Astrocyte of the spinal cord (primary cell): ENCODE data around the gene SPAG4.
A peak's percentile ranks its signal among the peaks of the same experiment; 100 is the strongest.

Experiments
- DNase-seq: peaks from one replicate; pipeline ENCODE4 v3.0.0; 2011; ENCODE audit warnings: low read depth, low spot score
- H3K4me3 ChIP-seq: 2 replicates; pipeline ENCODE4 v1.5.1; 2011; ENCODE audit warnings: low read depth, mild to moderate bottlenecking, low read length, moderate library complexity
- in situ Hi-C: cut with HindIII; loops from 2 replicates; pipeline ENCODE4 v1.10.0; 2017; ENCODE audit warnings: low sequenced_read_pairs
- TF ChIP-seq, protein P1 (sequence below): IDR thresholded peaks from 2 replicates; pipeline ENCODE4 v1.5.1; 2012; ENCODE audit warnings: low read depth, mild to moderate bottlenecking, low read length, inconsistent platforms

Gene SPAG4

DNA sequence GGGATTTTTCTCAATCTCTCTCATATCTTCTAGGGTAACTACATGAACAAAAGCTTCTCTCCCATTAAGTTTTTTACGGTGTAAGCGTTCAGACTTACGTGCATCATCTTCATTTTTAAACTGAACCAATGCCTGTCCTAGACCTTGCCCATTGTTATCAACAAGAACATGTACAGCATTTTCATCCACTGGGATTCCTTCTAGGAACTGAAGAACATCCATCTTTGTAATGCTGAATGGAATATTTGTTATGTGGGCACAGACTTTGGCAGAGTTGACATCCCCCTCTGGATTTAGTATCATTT is 37.8 kb downstream of the SPAG4 start:
- TF ChIP-seq, protein P1, sequence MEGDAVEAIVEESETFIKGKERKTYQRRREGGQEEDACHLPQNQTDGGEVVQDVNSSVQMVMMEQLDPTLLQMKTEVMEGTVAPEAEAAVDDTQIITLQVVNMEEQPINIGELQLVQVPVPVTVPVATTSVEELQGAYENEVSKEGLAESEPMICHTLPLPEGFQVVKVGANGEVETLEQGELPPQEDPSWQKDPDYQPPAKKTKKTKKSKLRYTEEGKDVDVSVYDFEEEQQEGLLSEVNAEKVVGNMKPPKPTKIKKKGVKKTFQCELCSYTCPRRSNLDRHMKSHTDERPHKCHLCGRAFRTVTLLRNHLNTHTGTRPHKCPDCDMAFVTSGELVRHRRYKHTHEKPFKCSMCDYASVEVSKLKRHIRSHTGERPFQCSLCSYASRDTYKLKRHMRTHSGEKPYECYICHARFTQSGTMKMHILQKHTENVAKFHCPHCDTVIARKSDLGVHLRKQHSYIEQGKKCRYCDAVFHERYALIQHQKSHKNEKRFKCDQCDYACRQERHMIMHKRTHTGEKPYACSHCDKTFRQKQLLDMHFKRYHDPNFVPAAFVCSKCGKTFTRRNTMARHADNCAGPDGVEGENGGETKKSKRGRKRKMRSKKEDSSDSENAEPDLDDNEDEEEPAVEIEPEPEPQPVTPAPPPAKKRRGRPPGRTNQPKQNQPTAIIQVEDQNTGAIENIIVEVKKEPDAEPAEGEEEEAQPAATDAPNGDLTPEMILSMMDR: no peak
- H3K4me3 ChIP-seq: no peak overlapping the region
- in situ Hi-C loops: no loop called here
- no peak for DNase-seq

DNA sequence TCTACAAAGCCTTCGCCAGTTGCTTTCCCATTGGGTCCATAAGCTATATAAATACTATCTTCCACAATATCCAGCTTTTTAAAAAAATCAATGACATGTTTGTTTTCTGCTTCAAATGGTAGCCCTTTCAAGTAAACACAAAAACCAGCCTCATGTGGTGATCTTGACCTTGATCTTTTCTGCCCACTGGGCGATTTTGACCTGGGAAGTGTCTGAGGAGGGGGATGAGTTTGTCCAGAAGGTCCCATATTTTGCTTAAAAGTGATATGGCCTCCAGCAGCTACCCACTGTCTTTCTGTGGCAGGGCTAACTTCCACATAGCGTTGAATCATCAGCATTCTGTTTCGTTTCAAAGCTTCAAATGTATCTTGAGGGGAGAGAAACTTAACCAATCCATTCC is 38.3 kb downstream of the SPAG4 start:
- no peak overlapping the region for H3K4me3 ChIP-seq
- no peak for DNase-seq
- in situ Hi-C loops: no loop called here
- TF ChIP-seq, protein P1: no peak

DNA sequence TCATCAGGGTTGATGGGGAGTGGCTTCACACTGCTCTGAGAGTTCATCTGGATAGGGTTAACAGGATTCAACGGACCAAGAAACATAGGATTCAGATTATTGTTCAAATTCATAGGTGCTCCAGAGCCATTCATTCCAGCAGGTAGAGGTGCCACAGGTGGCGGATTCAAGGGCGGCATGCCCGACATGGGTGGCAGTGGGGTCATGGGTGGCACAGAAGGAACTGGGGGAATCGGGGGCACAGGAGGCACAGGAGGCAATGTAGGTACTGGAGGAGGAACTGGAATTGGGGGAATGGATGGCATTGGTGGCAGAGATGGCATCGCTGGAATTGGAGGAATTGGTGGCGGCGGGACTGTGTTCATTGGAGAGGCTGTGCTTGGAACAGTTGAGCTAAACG is 38.8 kb downstream of the SPAG4 start:
- H3K4me3 ChIP-seq: no peak overlapping the region
- in situ Hi-C loops: no loop called here
- TF ChIP-seq, protein P1: no peak
- DNase-seq: no peak

DNA sequence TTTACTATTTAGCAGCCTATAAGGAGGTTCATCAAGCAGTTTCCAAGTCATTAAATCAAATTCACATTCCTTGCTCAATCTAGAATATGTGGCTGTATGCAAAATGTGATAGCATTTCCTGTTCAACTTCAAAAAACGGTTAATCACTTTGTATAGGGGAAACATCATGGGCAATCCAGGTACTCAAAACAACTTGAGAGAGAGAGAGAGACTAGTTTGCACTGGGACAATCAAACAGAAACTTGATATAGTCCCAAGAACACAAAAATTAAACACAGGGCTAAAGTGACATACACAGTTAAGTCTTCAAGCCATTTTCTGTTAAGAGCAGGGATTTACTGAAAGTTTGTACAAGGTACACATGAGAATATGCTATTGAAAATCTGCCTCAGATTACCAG is 41.6 kb downstream of the SPAG4 start:
- H3K4me3 ChIP-seq: no peak overlapping the region
- in situ Hi-C loops: no loop called here
- no peak for DNase-seq
- TF ChIP-seq, protein P1: no peak

DNA sequence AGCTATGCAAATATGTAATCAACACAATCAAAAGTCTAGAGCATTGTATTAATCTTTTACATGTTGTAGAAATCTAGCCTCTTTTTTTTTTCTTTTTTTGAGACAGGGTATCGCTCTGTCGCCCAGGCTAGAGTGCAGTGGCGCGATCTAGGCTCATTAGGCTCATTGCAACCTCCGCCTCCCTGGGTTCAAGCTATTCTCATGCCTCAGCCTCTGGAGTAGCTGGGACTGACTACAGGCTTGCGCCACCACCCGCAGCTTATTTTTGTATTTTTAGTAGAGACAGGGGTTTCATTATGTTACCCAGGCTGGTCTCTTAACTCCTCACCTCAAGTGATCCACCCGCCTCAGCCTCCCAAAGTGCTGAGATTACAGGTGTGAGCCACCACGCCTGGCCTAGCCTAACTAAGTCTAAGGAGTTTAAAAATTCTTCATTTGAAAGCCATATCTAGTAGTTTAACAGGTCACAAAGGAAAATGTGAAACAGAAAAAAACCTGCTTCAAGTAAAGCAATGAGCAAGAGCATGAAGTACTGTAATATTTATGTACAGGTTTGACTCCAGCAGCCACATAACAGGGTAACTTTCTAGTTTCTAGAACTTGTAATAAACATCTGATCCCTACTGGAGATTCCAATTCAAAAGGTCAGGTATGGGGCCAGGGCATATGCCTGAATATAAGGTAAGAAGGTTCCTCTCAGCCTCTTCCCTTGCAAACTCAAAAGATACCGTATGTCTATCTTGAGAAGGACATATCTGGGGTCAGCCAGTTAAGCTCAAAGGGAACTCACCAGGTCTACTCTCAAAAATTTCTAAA is 44.7 kb downstream of the SPAG4 start:
- in situ Hi-C loops: no loop called here
- H3K4me3 ChIP-seq: no peak overlapping the region
- DNase-seq: no peak
- TF ChIP-seq, protein P1: no peak

DNA sequence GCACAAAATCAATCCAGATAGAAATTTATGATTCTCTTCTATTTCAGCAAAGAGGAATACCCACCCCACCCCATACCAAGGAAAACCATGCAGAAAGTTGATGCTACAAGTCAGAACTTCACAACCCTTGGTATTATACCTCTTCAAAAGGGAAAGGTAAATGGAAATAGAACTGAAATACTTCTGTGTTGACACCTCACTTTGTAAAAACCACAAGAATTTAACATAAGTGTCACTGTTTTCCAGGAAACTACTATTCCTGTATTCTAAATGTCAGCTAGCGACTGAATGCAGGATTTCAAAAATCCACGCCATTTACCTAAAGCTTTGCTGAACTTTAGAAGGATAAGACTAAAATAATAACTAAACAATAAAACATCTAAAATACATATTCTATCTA is 45.4 kb downstream of the SPAG4 start:
- in situ Hi-C loops: no loop called here
- H3K4me3 ChIP-seq: no peak overlapping the region
- peak; percentile 10 for DNase-seq
- TF ChIP-seq, protein P1: no peak
